ENCODE measurements around the gene KCNH6.

KCNH6 gene

DNA sequence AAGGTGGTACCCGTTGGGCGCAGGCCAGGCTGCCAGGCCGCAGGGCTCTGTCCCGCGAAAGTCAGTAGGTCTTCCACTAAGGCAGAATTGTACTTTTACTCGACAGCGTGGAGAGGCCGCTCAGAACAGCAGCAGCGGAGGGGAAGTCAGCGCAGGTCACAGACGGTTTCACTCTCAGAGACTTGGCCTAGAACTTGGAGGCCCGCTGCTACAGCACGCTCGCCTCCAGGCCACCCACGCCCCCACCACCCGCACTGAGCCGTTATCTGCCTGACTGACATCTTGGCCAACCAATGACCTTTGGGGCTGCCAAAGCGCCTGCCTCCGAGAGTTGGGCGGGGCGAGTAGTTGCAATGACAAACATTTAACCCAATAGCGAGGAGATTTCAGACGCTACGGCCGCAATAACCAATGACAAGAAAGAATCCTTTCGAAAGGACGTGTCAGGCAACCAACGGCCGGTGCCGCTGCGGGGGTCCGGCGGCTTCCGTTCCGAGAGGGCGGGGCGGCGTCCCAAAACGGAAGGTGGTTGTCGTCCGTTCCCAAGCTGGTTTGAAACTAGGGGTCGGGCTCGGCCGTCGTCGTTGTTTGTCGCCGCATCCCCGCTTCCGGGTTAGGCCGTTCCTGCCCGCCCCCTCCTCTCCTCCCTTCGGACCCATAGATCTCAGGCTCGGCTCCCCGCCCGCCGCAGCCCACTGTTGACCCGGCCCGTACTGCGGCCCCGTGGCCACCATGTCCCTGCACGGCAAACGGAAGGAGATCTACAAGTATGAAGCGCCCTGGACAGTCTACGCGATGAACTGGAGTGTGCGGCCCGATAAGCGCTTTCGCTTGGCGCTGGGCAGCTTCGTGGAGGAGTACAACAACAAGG lies 27.0 kb downstream of the KCNH6 start, which contains the start of gene DCAF7:
Gene DCAF7, plus strand, starts transcription at position 532 of the 871 bp plus-strand sequence. Its CDS starts 201 bp downstream, at position 733.
- DNase-seq (ENCODE audit: low read depth in 1 of 2, low spot score in 1 of 2) = peak; percentile 98 to 99

DNA sequence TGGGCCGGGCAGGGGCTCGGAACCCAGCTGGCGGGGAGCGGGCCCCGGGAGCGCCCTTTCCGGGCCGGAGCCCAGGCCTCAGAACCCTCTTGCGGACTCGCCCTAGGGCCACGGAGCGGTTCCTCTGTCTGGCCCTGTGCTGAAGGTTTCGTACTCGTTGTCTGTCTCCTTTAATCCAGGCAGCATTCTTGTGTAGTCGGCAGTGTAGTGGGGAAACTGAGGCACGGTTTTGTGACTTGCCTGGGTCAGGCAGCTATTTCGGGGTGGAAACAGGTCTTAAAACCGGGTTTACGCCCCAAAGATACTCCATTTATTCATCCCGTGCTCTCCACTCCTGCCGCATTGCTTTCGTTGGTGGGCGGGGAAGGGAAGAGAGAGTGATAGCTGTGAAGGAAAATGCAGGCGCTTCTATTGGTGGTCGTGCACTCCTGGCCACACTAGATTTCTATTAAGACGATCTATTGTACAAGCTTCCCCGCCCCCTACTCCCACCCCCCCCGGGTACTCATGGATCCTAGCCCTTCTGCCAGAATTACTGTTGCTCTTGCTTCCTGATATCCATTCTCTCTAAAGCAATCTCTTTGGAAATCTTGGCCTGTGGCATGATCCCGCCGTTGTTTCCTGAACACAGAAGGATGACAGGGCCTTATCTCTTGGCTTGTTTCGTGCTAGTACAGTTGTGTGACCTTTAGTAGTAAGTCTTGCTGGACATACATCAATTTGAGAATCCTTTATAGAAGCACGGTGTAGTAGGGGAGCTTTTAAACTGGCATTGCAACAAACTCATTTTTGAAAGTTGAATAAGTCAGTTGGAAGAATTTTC lies 27.9 kb downstream of the KCNH6 start:
- DNase-seq (ENCODE audit: low read depth in 1 of 2, low spot score in 1 of 2) = no peak

DNA sequence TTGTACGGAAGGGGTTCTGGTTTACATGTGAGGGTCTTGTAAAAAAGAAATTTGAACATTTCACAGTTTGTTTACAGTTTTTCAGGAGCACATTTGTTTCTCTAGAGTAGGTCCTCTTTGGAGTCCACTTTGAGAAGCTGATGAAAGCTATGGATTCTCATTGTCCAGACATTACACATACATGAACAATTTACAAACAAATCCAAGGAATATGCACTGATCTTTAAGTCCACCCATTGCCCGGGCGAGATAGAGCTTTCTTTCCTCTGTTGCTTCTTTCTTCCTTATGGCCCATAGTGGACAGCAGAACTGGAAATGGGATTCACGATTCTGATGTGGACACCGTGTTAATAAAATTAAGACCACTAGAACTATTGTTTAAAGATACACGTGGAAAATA lies 29.1 kb downstream of the KCNH6 start:
- no peak for DNase-seq (ENCODE audit: low read depth in 1 of 2, low spot score in 1 of 2)

DNA sequence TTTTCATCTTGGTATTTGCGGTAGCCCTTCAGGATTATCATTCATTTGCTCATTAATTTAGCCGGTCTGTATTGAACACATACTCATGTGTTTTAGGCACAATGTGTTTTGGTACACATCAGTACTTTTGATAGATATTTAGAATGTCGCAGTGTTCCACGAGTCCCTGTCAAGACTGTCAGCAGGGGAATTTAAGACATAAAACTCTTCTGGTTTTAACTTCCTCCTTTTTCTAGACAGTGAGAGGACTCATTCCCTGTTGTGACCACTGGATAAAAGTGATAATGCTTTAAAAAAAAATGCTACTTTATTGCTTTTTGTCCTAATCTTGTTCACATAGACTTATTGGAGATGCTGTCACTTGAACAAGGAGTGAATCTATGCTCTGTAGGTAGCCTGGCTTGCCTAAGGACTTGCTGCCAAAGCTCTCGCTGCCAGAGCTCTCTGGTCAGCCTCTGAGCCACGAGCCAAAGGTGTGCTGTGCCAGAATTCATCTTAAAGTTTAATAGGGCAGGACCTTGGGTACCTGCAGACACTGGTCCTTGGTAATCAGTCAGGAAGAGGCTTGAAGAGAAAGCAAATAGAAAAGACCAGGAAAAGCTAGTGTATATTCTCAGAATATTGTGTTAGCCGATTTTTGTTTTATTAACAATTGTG lies 32.5 kb downstream of the KCNH6 start:
- DNase-seq (ENCODE audit: low read depth in 1 of 2, low spot score in 1 of 2) = no peak

DNA sequence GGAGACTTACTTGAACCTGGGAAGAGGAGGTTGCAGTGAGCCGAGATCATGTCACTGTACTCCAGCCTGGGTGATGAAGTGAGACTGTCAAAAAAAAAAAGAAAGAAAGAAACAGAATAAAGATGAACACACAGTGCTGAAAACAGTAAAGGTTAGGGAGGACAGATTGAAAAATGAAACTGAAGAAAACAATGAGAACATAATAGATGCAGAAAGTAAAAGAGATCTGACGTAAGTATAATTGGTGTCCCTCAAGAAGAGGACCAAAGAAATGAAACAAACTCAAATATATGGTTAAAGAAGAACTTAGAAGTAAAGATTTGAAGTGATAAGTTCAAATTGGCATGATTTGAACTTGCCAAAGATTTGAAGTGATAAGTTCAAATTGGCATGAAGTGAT lies 34.3 kb downstream of the KCNH6 start:
- DNase-seq (ENCODE audit: low read depth in 1 of 2, low spot score in 1 of 2) = no peak

DNA sequence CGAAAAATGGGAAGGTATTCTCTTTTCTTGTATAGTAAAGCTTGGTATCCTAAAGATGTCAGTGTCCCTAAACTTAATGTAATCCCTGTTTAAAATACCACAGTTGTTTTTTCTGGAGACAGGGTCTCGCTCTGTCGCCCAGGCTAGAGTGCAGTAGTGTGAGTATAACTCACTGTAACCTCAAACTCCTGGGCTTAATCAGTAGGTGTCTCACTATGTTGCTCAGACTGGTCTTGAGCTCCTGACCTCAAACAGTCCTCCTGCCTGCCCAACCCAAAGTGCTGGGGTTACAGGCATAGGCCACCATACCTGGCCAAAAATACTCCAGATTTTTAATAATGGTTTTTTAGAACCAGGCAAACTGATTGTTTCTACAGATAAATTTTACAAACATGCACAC lies 35.3 kb downstream of the KCNH6 start:
- DNase-seq (ENCODE audit: low read depth in 1 of 2, low spot score in 1 of 2) = no peak

DNA sequence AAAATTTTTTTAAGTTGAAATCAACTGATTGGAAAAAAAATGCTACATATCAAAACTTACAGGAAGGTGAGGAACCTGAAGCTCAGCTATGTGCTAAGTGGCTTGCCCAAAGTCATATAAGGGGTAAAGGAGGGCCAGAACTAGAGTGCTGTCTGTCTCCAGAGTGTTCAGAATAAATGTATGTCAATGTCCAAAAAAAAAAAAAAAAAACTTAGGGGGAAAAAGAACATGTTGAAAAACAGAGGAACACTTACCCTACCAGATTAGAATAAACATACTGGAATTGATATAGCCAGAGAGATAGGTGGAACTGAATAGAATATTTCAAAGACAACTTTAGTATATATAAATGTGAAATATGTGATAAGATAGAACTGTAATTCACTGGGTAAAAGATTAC lies 38.7 kb downstream of the KCNH6 start:
- no peak for DNase-seq (ENCODE audit: low read depth in 1 of 2, low spot score in 1 of 2)

DNA sequence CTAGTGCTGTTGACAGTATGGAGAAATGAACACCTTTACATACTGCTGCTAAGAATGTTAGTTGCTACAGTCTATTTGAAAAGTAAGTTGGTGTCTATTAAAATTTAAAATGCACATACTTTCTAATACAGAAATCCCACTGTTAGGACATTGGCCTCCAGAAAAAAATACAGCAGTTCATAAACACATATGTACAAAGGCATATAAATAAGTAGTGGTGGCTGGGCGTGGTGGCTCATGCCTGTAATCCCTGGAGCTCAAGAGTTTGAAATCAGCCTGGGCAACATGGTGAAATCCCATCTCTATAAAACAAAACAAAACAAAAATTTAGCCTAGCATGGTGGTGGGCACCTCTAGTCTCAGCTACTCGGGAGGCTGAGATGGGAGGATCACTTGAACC lies 40.2 kb downstream of the KCNH6 start:
- no peak for DNase-seq (ENCODE audit: low read depth in 1 of 2, low spot score in 1 of 2)

DNA sequence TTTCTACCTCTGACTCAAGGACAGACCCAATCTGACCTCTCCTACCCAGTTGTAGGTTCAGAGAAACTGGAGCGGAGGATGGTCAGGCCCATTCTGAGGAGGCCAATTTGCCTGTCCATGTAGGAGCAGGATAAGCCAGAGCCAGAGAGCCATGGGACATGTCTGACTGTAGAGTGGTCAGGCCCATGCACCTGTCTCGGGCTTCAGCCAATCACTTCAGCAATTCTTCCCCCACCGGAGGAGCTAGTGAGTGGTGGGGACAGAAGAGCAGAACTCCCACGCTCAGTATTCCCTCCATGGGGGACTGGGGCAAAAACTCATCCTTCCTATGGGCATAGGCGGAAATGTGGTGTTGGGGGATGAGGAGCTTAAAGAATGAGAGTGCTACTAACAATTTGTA lies 41.4 kb downstream of the KCNH6 start:
- no peak for DNase-seq (ENCODE audit: low read depth in 1 of 2, low spot score in 1 of 2)

DNA sequence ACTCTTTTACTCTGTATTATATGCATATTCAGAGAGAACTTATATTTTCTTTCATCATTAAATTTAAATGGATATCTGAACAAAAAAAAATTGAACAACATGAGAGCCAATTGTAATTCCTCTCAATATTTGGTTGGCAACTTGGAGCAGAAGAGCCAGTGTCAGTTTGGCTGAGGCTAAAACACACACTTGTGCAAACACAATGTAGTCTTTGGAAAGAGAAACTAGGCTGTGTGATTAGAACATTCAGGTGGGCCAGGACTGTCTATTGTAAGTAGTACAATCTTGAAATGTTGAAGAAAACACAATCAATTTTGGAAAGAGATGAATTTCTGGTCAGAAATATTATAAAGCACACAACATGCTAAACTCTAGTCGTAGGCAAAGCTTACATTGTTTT lies 44.1 kb downstream of the KCNH6 start:
- no peak for DNase-seq (ENCODE audit: low read depth in 1 of 2, low spot score in 1 of 2)

DNA sequence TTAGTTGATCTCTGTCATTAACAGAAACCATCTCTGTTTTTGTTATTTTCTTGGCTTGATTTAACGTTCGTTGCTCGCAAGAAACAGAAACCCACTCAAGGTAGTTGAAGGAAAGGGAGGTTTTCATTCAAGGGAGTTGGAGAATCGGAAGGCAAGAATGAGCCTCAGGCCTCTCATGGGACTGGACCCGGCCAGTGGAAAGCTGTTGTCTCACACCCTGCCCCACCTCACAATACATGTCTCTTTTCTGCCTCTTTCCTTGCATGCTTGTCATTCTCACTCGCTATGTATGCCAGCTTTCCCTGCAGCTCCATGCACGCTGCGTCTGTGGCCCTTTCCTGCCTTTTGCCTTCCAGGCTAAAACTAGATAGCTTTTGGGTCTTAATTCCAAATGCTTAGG lies 45.4 kb downstream of the KCNH6 start:
- no peak for DNase-seq (ENCODE audit: low read depth in 1 of 2, low spot score in 1 of 2)

DNA sequence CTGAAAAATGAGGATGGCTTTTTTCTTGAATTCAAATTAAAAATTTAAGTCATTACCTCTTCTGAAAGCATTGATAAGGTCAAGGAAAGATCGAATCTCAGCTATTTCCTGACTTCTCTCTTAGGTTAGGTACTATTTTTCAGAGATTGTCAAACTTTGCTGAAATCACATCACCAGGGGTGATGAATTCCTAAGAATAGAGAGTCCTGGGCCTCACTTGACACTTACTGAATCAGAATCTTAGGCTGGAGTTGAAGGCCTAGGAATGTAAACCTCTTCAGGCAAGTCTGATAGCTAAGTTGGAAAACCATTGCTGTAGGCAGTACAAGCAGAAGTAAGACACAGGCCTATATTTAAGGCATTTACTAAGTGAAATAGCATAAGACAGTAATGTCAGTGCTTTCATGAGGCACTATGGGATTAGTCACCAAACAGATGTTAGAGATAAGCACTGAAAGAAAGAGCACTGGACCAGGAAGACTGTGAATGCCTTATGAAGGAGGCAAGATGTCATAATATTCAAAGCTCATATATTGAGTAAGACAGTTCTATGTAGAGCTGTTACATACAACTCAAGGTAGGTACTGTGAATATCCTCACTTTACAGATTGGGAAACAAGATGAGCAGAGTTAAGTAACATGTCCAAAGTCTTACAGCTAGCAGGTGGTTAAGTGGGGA lies 48.6 kb downstream of the KCNH6 start:
- DNase-seq (ENCODE audit: low read depth in 1 of 2, low spot score in 1 of 2) = no peak

DNA sequence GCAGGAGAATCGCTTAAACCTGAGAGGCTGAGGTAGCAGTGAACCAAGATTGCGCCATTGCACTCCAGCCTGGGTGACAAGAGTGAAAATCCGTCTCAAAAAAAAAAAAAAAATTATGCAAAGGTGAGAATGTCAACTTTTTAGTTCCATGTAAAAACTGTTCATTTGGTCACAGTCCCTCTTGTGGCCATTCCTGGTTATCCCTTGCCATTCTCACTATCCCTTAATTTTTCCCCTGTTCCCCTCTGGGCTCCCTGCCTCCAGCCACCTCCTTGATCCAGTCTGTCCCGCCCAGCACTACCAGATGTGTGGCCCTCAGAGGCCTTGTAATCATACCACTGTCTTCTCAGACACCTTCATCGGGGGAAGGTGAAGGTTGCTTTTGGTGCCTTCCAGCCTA lies 50.5 kb downstream of the KCNH6 start:
- DNase-seq (ENCODE audit: low read depth in 1 of 2, low spot score in 1 of 2) = no peak

DNA sequence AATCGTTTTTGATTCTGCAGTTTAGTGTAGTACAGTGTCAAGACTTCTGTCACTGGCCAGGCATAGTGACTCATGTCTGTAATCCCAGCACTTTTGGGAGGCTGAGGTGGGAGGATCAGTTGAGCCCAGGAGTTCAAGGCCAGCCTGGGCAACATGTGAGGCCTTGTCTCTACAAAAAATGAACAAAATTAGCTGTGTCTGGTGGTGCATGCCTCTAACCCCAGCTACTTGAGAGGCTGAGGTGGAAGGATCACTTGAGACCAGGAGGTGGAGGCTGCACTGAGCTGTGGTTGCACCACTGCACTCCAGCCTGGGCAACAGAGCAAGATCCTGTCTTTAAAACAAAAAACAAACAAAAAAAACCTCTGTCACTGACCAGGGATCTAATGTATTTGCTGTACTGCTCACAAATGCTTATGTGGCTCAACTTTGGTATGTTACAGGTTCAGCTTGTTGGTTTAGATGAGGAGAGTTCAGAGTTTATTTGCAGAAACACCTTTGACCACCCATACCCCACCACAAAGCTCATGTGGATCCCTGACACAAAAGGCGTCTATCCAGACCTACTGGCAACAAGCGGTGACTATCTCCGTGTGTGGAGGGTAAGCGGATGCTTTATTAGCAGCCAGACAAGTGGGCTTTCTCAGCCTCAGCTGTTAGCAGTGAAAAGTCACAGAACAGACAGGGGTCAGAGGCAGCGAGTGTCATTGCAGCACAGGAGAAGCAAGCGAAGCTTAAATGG lies 55.0 kb downstream of the KCNH6 start:
- DNase-seq (ENCODE audit: low read depth in 1 of 2, low spot score in 1 of 2) = no peak

DNA sequence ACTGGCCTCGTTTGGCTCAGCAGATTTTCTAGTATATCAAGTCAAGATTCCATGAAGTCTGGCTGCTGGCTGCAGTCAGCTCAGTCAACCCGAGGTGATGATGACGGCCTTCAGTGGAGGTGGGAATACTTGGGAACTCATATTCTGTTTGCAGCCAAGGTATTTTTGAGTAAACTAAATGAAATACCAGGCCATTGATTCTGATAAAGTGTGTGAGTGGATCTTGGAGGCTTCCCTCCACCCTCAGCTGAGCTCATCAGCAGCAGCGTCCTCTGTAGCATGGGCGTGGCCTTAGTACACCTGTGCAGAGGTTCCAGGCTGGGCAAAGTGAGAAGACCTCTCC lies 55.6 kb downstream of the KCNH6 start:
- DNase-seq (ENCODE audit: low read depth in 1 of 2, low spot score in 1 of 2) = no peak

DNA sequence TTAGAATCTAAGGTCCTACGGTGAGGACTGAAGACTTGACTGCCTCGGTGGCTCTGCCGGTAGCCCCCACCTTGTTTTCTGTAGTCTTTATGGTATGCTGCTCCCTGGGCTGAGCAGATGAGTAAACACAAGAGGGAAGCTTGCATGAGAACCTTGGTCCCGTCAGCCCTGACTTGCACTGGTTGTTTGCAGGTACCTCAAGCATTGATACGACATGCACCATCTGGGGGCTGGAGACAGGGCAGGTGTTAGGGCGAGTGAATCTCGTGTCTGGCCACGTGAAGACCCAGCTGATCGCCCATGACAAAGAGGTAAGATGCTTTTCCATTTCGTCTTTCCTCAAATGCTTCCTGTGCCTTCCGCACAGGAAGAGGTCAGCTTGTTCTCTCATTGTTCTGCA lies 56.5 kb downstream of the KCNH6 start:
- no peak for DNase-seq (ENCODE audit: low read depth in 1 of 2, low spot score in 1 of 2)

DNA sequence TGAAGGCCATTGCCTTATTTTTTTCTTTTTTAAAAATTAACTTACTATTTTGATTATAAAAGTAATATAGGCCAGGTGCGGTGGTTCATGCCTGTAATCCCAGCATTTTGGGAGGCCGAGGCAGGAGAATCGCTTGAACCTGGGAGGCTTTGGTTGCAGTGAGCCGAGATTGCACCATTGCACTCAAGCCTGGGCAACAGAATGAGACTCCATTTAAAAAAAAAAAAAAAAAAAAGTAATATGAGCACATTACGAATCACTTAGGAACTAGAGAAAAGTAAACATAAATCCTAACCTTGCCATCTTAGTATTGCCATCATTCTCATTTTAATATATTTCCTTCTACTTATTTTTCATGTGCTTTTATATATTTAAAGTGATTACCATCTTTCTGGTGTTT lies 64.6 kb downstream of the KCNH6 start:
- no peak for DNase-seq (ENCODE audit: low read depth in 1 of 2, low spot score in 1 of 2)

DNA sequence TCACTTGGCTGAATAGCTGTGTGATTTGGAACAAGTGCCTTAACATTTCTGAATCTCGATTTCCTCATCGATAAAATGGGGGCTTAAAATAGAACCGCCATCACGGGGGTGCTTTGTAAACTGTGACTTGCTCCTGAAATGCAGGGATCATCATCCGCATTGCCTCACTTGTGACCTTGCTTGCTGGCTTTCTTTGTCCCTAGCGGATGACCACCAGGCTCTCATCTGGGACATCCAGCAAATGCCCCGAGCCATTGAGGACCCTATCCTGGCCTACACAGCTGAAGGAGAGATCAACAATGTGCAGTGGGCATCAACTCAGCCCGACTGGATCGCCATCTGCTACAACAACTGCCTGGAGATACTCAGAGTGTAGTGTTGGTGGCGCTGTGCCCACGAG lies 65.6 kb downstream of the KCNH6 start:
- no peak for DNase-seq (ENCODE audit: low read depth in 1 of 2, low spot score in 1 of 2)

DNA sequence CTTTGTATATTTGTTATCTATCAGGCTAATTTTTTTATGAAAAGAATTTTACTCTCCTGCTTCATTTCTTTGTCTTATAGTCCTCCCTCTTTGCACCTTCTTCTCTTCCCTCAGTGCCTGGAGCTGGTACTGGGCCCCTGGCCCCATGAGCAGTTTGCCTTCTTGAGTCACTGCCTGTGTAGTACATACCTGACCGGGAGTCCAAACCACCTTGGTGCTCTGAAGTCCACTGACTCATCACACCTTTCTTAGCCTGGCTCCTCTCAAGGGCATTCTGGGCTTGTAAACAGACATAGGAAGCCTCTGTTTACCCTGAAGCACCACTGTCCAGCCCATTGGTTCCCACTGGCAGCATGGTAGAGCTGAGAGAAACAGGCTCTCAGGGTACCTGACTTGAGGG lies 66.5 kb downstream of the KCNH6 start:
- no peak for DNase-seq (ENCODE audit: low read depth in 1 of 2, low spot score in 1 of 2)

DNA sequence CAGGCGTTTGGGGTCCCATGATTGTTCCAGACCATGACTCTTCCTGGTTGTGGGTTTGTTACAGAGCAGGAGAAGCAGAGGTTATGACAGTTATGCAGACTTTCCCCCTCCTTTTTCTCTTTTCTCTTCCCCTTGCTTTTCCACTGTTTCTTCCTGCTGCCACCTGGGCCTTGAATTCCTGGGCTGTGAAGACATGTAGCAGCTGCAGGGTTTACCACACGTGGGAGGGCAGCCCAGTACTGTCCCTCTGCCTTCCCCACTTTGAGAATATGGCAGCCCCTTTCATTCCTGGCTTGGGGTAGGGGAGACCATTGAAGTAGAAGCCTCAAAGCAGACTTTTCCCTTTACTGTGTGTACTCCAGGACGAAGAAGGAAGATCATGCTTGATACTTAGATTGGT lies 69.6 kb downstream of the KCNH6 start:
- no peak for DNase-seq (ENCODE audit: low read depth in 1 of 2, low spot score in 1 of 2)

DNA sequence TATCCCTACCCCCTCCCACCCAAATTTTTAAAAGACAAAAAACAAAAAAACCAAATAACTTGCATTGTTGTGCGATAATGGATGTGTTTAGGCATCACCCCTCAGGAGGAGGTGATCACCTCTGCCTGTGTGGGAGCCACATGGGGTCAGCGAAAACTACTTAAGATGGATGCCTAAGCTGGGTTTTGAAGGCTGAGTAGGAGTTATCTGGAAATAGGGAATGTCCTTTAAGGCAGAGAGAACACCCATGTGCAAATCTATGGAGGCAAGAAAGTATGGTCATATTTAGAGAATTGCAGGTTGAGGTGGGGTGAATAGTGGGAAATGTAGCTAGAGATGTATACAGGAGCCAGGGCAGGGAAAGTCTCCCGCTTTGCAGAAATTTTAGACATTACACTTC lies 72.0 kb downstream of the KCNH6 start:
- DNase-seq (ENCODE audit: low read depth in 1 of 2, low spot score in 1 of 2) = no peak

All from stimulated activated CD4-positive, alpha-beta T cell treated with anti-CD3 and anti-CD28 coated beads, Interleukin-15, amount 100 ng/mL, for 1 hour (primary cell).